22Rv1 (cell line): Measurements from ENCODE around the gene ATP1B1.

Experiments
- ZFX ChIP-seq: fragments of 450-650 bp; IDR thresholded peaks from 2 replicates; pipeline ENCODE4 v1.6.1; 2017; ENCODE audit warnings: antibody characterized with exemption, borderline replicate concordance
- TF ChIP-seq, protein P1 (sequence below): fragments of 450-650 bp; IDR thresholded peaks from 2 replicates; pipeline ENCODE4 v1.5.1; 2017; ENCODE audit warnings: mild to moderate bottlenecking

DNA sequence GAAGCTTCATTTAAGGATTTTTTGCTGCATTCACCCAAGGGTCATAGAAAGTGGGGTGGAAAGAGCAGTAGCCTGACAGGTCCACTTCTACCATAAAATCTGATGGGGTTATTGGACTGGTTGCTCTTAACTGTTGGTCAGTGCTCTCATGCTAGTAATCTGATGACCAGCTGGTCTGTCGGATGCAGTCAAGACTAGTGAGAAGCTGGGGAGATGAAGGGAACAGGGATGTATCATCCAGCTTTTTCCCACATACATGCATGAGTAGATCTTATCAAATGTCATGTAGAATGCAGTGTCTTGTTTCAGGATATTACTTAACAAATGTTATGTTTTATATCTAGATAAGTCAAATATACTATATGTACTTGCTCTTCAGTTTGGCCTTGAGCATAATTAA lies 11.1 kb downstream of the ATP1B1 start:
- TF ChIP-seq, protein P1, sequence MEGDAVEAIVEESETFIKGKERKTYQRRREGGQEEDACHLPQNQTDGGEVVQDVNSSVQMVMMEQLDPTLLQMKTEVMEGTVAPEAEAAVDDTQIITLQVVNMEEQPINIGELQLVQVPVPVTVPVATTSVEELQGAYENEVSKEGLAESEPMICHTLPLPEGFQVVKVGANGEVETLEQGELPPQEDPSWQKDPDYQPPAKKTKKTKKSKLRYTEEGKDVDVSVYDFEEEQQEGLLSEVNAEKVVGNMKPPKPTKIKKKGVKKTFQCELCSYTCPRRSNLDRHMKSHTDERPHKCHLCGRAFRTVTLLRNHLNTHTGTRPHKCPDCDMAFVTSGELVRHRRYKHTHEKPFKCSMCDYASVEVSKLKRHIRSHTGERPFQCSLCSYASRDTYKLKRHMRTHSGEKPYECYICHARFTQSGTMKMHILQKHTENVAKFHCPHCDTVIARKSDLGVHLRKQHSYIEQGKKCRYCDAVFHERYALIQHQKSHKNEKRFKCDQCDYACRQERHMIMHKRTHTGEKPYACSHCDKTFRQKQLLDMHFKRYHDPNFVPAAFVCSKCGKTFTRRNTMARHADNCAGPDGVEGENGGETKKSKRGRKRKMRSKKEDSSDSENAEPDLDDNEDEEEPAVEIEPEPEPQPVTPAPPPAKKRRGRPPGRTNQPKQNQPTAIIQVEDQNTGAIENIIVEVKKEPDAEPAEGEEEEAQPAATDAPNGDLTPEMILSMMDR, result no peak
- TF ChIP-seq ZFX, result no peak
